Kidney (tissue), 14 donors: Measurements from ENCODE around the gene CLDN20. TPM values are rescaled to one million over a fixed set of nuclear protein-coding genes. Genes with fewer than 3 reads are reported as not detected.

Experiments
- DNase-seq, 5 donors: peaks; one replicate each; pipeline ENCODE4 v3.0.0-alpha.2; 2013 to 2020
- FAIRE-seq: peaks from 2 replicates; lab custom pipeline; 2012; peaks lifted over from hg19 to GRCh38; lab: Jason Lieb, UNC
- H3K27ac ChIP-seq, 2 donors: one replicate each; pipeline ENCODE4 v1.7.0; 2013; ENCODE audit warnings: low read depth in 2 of 2, low read length in 2 of 2, inconsistent platforms in 1 of 2
- H3K27me3 ChIP-seq: one replicate; pipeline ENCODE4 v1.7.1; 2013; ENCODE audit warnings: low read length, inconsistent platforms; ENCODE audit not compliant: control insufficient read depth, insufficient read depth
- H3K36me3 ChIP-seq, 3 donors: one replicate each; pipeline versions ENCODE4 v1.7.0 to v1.7.1; 2013; ENCODE audit warnings: low read length in 3 of 3, control low read depth in 1 of 3, inconsistent platforms in 1 of 3; ENCODE audit not compliant: insufficient read depth in 3 of 3, control insufficient read depth in 2 of 3
- H3K4me1 ChIP-seq, 3 donors: one replicate each; pipeline versions ENCODE4 v1.7.0 to v1.7.1; 2013; ENCODE audit warnings: low read length in 3 of 3, inconsistent platforms in 1 of 3, low read depth in 1 of 3; ENCODE audit not compliant: control insufficient read depth in 2 of 3, insufficient read depth in 2 of 3
- H3K4me3 ChIP-seq, 3 donors: one replicate each; pipeline versions ENCODE4 v1.7.0 to v1.8.1; 2013; ENCODE audit warnings: low read length in 3 of 3, control low read depth in 1 of 3, inconsistent platforms in 1 of 3
- H3K9ac ChIP-seq, 3 donors: one replicate each; pipeline versions ENCODE4 v1.7.0 to v1.7.1; 2013; ENCODE audit warnings: low read length in 3 of 3, control low read depth in 1 of 3, inconsistent platforms in 1 of 3
- H3K9me3 ChIP-seq, 3 donors: one replicate each; pipeline versions ENCODE4 v1.7.0 to v1.7.1; 2013; ENCODE audit warnings: low read length in 3 of 3, control low read depth in 1 of 3, inconsistent platforms in 1 of 3; ENCODE audit not compliant: control insufficient read depth in 2 of 3, insufficient read depth in 1 of 3
- CTCF ChIP-seq: IDR thresholded peaks from 3 replicates; pipeline ENCODE4 v1.5.1; 2012; ENCODE audit warnings: mild to moderate bottlenecking, moderate library complexity, borderline replicate concordance; ENCODE audit not compliant: insufficient read depth; ENCODE audit errors: extremely low read depth
- intact Hi-C: fragments of 100-400 bp; cut with DNase I; formaldehyde crosslinking; loops from one replicate; pipeline ENCODE4 v1.11.1; 2022
- polyA plus RNA-seq: library from polyadenylated mRNA; stranded (reverse); fragments of 350-450 nt; fragmentation: Illumina TruSeq; extraction: RNeasy Lipid Tissue Mini Kit (QIAGEN cat#74804); gene quantifications from one replicate; pipeline ENCODE4 v1.2.3, GENCODE V29; 2014; ENCODE audit warnings: low read depth, low replicate concordance; ENCODE audit not compliant: insufficient read depth
- total RNA-seq: library from RNA; stranded (reverse); fragmentation: NEBNext Ultra II Directional; extraction: Animal tissue kit (Norgen Biotek cat#: 25700); gene quantifications from one replicate; pipeline ENCODE4 v1.2.1, GENCODE V29; 2021
- donor health status: control.
- donor health status: control.
- donor health status: control.
- donor health status: control.
- donor health status: control.
- donor health status: DM: yes; HTN: yes; CAD: no.
- donor health status: Normal renal cell carcinoma (clear cell type).

Gene CLDN20
- total and polyA plus RNA-seq, 2 donors from 2014 or later: 0.77 TPM; not detected in 1

DNA sequence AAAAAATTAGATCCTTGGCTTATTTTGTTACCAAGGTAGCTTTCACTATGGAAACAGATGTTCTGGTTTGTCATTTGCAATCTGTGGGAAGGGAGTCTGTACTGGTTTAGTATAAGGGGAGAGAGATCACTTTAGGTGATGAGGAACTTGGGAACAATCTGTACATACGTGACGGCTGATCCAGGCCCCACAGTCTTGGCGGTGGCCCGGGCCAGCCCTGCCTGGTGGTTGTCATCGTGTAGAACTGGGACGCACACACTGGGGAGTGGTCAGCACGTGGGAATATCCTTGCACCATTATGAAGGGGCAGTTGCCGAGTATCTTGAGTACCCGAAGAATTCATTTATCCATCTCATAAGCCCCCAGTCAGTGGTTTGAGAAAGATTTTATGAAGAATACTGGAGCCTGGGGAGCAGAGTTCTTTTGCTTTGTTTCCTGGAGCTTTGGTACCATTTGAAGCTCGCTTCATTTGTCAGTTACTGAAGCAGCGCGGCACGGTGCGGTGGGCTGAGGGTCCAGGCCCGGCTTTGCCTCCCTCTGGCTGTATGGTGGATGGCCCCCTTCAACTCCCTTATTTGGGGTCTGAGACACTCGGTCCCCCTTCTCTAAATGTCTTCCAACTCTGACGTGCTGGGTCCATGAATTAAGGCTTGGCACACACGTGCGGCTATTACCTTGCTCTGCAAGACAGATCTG is 22.8 kb upstream of the CLDN20 start:
- DNase-seq: no peak
- FAIRE-seq: no peak
- Histone ChIP-seq H3K36me3 (no peaks in the 10 kb centered on the region), H3K4me1 (peaks cover 0 to 2% (median 0%) of the 10 kb centered on the region in 3 donors), H3K27me3 (no peaks in the 10 kb centered on the region), H3K9me3 (peaks cover 0 to 5% (median 0%) of the 10 kb centered on the region in 3 donors), H3K27ac (no peak overlapping the region), H3K9ac (no peak overlapping the region), H3K4me3 (no peak overlapping the region)
- intact Hi-C loops: no loop called here
- TF ChIP-seq CTCF: no peak

DNA sequence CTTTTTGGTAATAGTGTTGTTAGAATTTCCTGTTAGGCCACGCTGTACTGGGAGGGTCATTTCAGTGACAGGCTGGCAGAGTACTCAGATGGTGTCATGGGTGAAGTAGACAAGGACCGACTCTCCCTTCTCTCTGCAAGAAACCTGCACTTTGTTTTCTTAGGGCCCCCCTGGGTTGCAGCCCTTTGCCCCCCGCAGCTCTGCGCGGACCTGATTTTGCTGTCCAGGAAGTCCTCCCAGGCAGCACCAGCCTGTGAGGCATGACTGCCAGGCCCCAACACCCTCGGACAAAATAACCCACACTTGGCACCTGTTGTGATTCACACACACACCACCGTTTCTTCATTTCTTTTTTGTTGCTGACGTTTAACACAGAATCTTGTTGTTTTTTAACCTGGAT is 21.8 kb upstream of the CLDN20 start:
- Histone ChIP-seq H3K36me3 (no peaks in the 10 kb centered on the region), H3K9ac (no peak overlapping the region), H3K9me3 (peaks cover 0 to 5% (median 0%) of the 10 kb centered on the region in 3 donors), H3K27ac (no peak overlapping the region), H3K4me1 (peaks cover 0 to 2% (median 0%) of the 10 kb centered on the region in 3 donors), H3K27me3 (no peaks in the 10 kb centered on the region), H3K4me3 (no peak overlapping the region)
- TF ChIP-seq CTCF: no peak
- DNase-seq (no peak), FAIRE-seq (no peak)
- intact Hi-C loops: no loop called here

GRCh38 chr6:155244434-155244833 is 19.4 kb upstream of the CLDN20 start:
- Histone ChIP-seq H3K4me3 (no peak overlapping the region), H3K9me3 (no peaks in the 10 kb centered on the region), H3K9ac (no peak overlapping the region), H3K27ac (no peak overlapping the region), H3K27me3 (no peaks in the 10 kb centered on the region), H3K4me1 (peaks cover 0 to 2% (median 0%) of the 10 kb centered on the region in 3 donors), H3K36me3 (no peaks in the 10 kb centered on the region)
- intact Hi-C loops: no loop called here
- no peak for DNase-seq
- no peak for TF ChIP-seq CTCF
- FAIRE-seq: no peak
